ENCODE results near the gene SGTB.

SGTB gene

GRCh38 chr5:65651144-65651543 is 70.8 kb downstream of the SGTB start:
- no peak for TF ChIP-seq CTCF (IDR thresholded peaks at IDR 0.05; ENCODE audit: insufficient read depth, low read length, poor library complexity, severe bottlenecking)
- peaks cover 3% of the 10 kb centered on the region for H3K36me3 ChIP-seq (ENCODE audit: control insufficient read depth, insufficient read depth, low read length)

GRCh38 chr5:65647941-65648340 is 74.0 kb downstream of the SGTB start:
- no peak for DNase-seq (ENCODE audit: extremely low read depth, insufficient read length)
- no peak for TF ChIP-seq CTCF (IDR thresholded peaks at IDR 0.05; ENCODE audit: insufficient read depth, low read length, poor library complexity, severe bottlenecking)
- no peak overlapping the region for H3K4me3 ChIP-seq (replicated peaks; ENCODE audit: low read depth, low read length)
- peaks cover 3% of the 10 kb centered on the region for H3K36me3 ChIP-seq (ENCODE audit: control insufficient read depth, insufficient read depth, low read length)
- no peaks in the 10 kb centered on the region for H3K27me3 ChIP-seq (replicated peaks; ENCODE audit: control insufficient read depth, insufficient read depth, low read length)

More at GRCh38 chr5:65651144-65651543, 70.8 kb downstream of the SGTB start:
- DNase-seq (ENCODE audit: extremely low read depth, insufficient read length), result no peak
- Histone ChIP-seq H3K4me3 (replicated peaks; ENCODE audit: low read depth, low read length) (no peak overlapping the region), H3K27me3 (replicated peaks; ENCODE audit: control insufficient read depth, insufficient read depth, low read length) (no peaks in the 10 kb centered on the region)

- no peaks in the 10 kb centered on the region for H3K27me3 ChIP-seq (replicated peaks; ENCODE audit: control insufficient read depth, insufficient read depth, low read length)
- peaks cover 3% of the 10 kb centered on the region for H3K36me3 ChIP-seq (ENCODE audit: control insufficient read depth, insufficient read depth, low read length)
- no peak for DNase-seq (ENCODE audit: extremely low read depth, insufficient read length)
- no peak overlapping the region for H3K4me3 ChIP-seq (replicated peaks; ENCODE audit: low read depth, low read length)
- TF ChIP-seq CTCF (IDR thresholded peaks at IDR 0.05; ENCODE audit: insufficient read depth, low read length, poor library complexity, severe bottlenecking), result no peak
Measured at GRCh38 chr5:65646938-65647337, 75.0 kb downstream of the SGTB start.

GRCh38 chr5:65640240-65640639 is 81.7 kb downstream of the SGTB start:
- no peak for DNase-seq (ENCODE audit: extremely low read depth, insufficient read length)
- TF ChIP-seq CTCF (IDR thresholded peaks at IDR 0.05; ENCODE audit: insufficient read depth, low read length, poor library complexity, severe bottlenecking), result no peak
- Histone ChIP-seq H3K27me3 (replicated peaks; ENCODE audit: control insufficient read depth, insufficient read depth, low read length) (no peaks in the 10 kb centered on the region), H3K4me3 (replicated peaks; ENCODE audit: low read depth, low read length) (no peak overlapping the region), H3K36me3 (ENCODE audit: control insufficient read depth, insufficient read depth, low read length) (peaks cover 2% of the 10 kb centered on the region)

GRCh38 chr5:65630981-65631380 is 90.9 kb downstream of the SGTB start:
- DNase-seq (ENCODE audit: extremely low read depth, insufficient read length), result no peak
- no peak overlapping the region for H3K4me3 ChIP-seq (replicated peaks; ENCODE audit: low read depth, low read length)
- H3K27me3 ChIP-seq (replicated peaks; ENCODE audit: control insufficient read depth, insufficient read depth, low read length), result no peaks in the 10 kb centered on the region
- TF ChIP-seq CTCF (IDR thresholded peaks at IDR 0.05; ENCODE audit: insufficient read depth, low read length, poor library complexity, severe bottlenecking), result no peak
- no peaks in the 10 kb centered on the region; the same call in none of the 2 replicates for H3K36me3 ChIP-seq (ENCODE audit: control insufficient read depth, insufficient read depth, low read length)

- H3K27me3 ChIP-seq (replicated peaks; ENCODE audit: control insufficient read depth, insufficient read depth, low read length), result no peaks in the 10 kb centered on the region
- no peak for DNase-seq (ENCODE audit: extremely low read depth, insufficient read length)
- peak overlapping the region; percentile 81 for H3K4me3 ChIP-seq (replicated peaks; ENCODE audit: low read depth, low read length)
- no peaks in the 10 kb centered on the region; the same call in none of the 2 replicates for H3K36me3 ChIP-seq (ENCODE audit: control insufficient read depth, insufficient read depth, low read length)
- no peak for TF ChIP-seq CTCF (IDR thresholded peaks at IDR 0.05; ENCODE audit: insufficient read depth, low read length, poor library complexity, severe bottlenecking)
Measured at GRCh38 chr5:65625743-65626142, 96.2 kb downstream of the SGTB start.
